Measurements from ENCODE around the gene ZMYND8.

DNA sequence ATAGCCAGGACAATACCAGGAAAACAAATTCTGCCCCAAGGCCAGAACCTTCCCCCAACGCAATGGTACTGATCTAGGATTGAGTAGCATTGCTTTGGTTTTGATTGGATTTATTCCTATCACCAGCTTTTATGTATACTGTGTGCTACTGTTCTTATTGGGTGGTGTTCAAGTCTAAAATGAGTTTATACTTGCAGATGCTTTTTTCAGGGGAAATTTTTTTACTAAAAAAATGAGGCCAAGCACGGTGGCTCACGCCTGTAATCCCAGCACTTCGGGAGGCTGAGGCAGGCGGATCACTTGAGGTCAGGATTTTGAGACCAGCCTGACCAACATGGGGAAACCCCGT is 116.8 kb downstream of the ZMYND8 start:
- TF ChIP-seq CTCF (IDR thresholded peaks at IDR 0.05) (no peak), POLR2A (IDR thresholded peaks at IDR 0.05) (no peak)

Measured in testis (tissue), 2 donors.